PC-3 (cell line): ENCODE data around the gene NEDD4L.

Experiments used
- EZH2 ChIP-seq: fragments of 300-600 bp; sonication (generic); IDR thresholded peaks from one replicate; pipeline ENCODE4 v1.6.1; 2017; ENCODE audit warnings: antibody characterized with exemption, mild to moderate bottlenecking, low read length; ENCODE audit not compliant: unreplicated experiment
- EZH2phosphoT487 ChIP-seq: fragments of 300-600 bp; sonication (generic); IDR thresholded peaks from 2 replicates; pipeline ENCODE4 v1.6.1; 2018; ENCODE audit warnings: mild to moderate bottlenecking, antibody characterized with exemption, low read length, borderline replicate concordance
- TF ChIP-seq, protein P1 (sequence below): fragments of 300-600 bp; sonication (generic); conservative IDR thresholded peaks from 2 replicates; pipeline ENCODE4 v1.5.1; 2017; ENCODE audit warnings: antibody characterized with exemption, low read depth, mild to moderate bottlenecking, low read length

DNA sequence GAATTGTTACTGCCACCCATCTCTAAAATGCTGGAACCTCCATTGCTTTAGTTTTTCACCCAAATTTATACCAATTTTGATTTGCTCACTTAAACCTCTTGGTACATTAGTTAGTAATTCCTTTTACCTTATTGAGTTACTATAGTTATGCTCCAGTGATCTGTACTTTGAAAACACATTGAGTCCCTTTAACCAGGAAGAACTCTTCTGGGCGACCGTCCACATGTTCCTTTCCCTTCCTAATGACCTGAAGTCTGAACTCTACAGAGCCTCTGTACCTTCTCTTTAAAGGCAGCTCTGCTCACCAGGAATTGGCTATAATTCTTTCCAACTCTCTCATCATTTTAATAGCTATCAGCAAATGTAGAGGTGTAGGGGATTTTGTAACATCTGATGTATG is 290.0 kb downstream of the NEDD4L start:
- TF ChIP-seq, protein P1, sequence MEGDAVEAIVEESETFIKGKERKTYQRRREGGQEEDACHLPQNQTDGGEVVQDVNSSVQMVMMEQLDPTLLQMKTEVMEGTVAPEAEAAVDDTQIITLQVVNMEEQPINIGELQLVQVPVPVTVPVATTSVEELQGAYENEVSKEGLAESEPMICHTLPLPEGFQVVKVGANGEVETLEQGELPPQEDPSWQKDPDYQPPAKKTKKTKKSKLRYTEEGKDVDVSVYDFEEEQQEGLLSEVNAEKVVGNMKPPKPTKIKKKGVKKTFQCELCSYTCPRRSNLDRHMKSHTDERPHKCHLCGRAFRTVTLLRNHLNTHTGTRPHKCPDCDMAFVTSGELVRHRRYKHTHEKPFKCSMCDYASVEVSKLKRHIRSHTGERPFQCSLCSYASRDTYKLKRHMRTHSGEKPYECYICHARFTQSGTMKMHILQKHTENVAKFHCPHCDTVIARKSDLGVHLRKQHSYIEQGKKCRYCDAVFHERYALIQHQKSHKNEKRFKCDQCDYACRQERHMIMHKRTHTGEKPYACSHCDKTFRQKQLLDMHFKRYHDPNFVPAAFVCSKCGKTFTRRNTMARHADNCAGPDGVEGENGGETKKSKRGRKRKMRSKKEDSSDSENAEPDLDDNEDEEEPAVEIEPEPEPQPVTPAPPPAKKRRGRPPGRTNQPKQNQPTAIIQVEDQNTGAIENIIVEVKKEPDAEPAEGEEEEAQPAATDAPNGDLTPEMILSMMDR, result no peak
- TF ChIP-seq EZH2 (no peak), EZH2phosphoT487 (no peak)
